ENCODE data around the gene GUCY2C.

Gene GUCY2C

GRCh38 chr12:14678547-14679150, 17.8 kb downstream of the GUCY2C start:
- Histone ChIP-seq H3K36me3 (ENCODE audit: control insufficient read depth, insufficient read depth, low read length) (no peaks in the 10 kb centered on the region), H3K9ac (ENCODE audit: low read length) (no peak overlapping the region), H3K9me3 (ENCODE audit: control insufficient read depth, low read length) (no peaks in the 10 kb centered on the region), H3K4me3 (ENCODE audit: low read length) (no peak overlapping the region), H3K27me3 (ENCODE audit: control insufficient read depth, insufficient read depth, low read length) (no peaks in the 10 kb centered on the region), H3K4me1 (ENCODE audit: control insufficient read depth, insufficient read depth, low read length) (peaks cover 4% of the 10 kb centered on the region)

GRCh38 chr12:14668591-14668990, 27.8 kb downstream of the GUCY2C start:
- no peak overlapping the region for H3K9ac ChIP-seq (ENCODE audit: low read length)
- no peaks in the 10 kb centered on the region for H3K36me3 ChIP-seq (ENCODE audit: control insufficient read depth, insufficient read depth, low read length)
- no peak overlapping the region for H3K4me3 ChIP-seq (ENCODE audit: low read length)
- no peaks in the 10 kb centered on the region for H3K27me3 ChIP-seq (ENCODE audit: control insufficient read depth, insufficient read depth, low read length)
- no peaks in the 10 kb centered on the region for H3K4me1 ChIP-seq (ENCODE audit: control insufficient read depth, insufficient read depth, low read length)
- no peaks in the 10 kb centered on the region for H3K9me3 ChIP-seq (ENCODE audit: control insufficient read depth, low read length)

GRCh38 chr12:14665354-14666348, 30.7 kb downstream of the GUCY2C start:
- no peaks in the 10 kb centered on the region for H3K9me3 ChIP-seq (ENCODE audit: control insufficient read depth, low read length)
- H3K36me3 ChIP-seq (ENCODE audit: control insufficient read depth, insufficient read depth, low read length): no peaks in the 10 kb centered on the region
- H3K4me3 ChIP-seq (ENCODE audit: low read length): no peak overlapping the region
- no peaks in the 10 kb centered on the region for H3K27me3 ChIP-seq (ENCODE audit: control insufficient read depth, insufficient read depth, low read length)
- H3K4me1 ChIP-seq (ENCODE audit: control insufficient read depth, insufficient read depth, low read length): no peaks in the 10 kb centered on the region
- no peak overlapping the region for H3K9ac ChIP-seq (ENCODE audit: low read length)

- no peak overlapping the region for H3K4me3 ChIP-seq (ENCODE audit: low read length)
- no peak overlapping the region for H3K9ac ChIP-seq (ENCODE audit: low read length)
- H3K9me3 ChIP-seq (ENCODE audit: control insufficient read depth, low read length): no peaks in the 10 kb centered on the region
- H3K4me1 ChIP-seq (ENCODE audit: control insufficient read depth, insufficient read depth, low read length): no peaks in the 10 kb centered on the region
- no peaks in the 10 kb centered on the region for H3K27me3 ChIP-seq (ENCODE audit: control insufficient read depth, insufficient read depth, low read length)
- H3K36me3 ChIP-seq (ENCODE audit: control insufficient read depth, insufficient read depth, low read length): no peaks in the 10 kb centered on the region
These were observed 31.9 kb downstream of the GUCY2C start for GRCh38 chr12:14664434-14665023.

- Histone ChIP-seq H3K4me3 (ENCODE audit: low read length) (no peak overlapping the region), H3K4me1 (ENCODE audit: control insufficient read depth, insufficient read depth, low read length) (no peaks in the 10 kb centered on the region), H3K36me3 (ENCODE audit: control insufficient read depth, insufficient read depth, low read length) (no peaks in the 10 kb centered on the region), H3K9me3 (ENCODE audit: control insufficient read depth, low read length) (no peaks in the 10 kb centered on the region), H3K27me3 (ENCODE audit: control insufficient read depth, insufficient read depth, low read length) (no peaks in the 10 kb centered on the region), H3K9ac (ENCODE audit: low read length) (no peak overlapping the region)
These were observed 33.4 kb downstream of the GUCY2C start for GRCh38 chr12:14663002-14663401.

- Histone ChIP-seq H3K9me3 (ENCODE audit: control insufficient read depth, low read length) (no peaks in the 10 kb centered on the region), H3K4me3 (ENCODE audit: low read length) (no peak overlapping the region), H3K4me1 (ENCODE audit: control insufficient read depth, insufficient read depth, low read length) (no peaks in the 10 kb centered on the region), H3K36me3 (ENCODE audit: control insufficient read depth, insufficient read depth, low read length) (no peaks in the 10 kb centered on the region), H3K27me3 (ENCODE audit: control insufficient read depth, insufficient read depth, low read length) (no peaks in the 10 kb centered on the region), H3K9ac (ENCODE audit: low read length) (no peak overlapping the region)
These were observed 39.6 kb downstream of the GUCY2C start for GRCh38 chr12:14656846-14657245.

- Histone ChIP-seq H3K4me1 (ENCODE audit: control insufficient read depth, insufficient read depth, low read length) (no peaks in the 10 kb centered on the region), H3K27me3 (ENCODE audit: control insufficient read depth, insufficient read depth, low read length) (no peaks in the 10 kb centered on the region), H3K9me3 (ENCODE audit: control insufficient read depth, low read length) (no peaks in the 10 kb centered on the region), H3K9ac (ENCODE audit: low read length) (no peak overlapping the region), H3K4me3 (ENCODE audit: low read length) (no peak overlapping the region), H3K36me3 (ENCODE audit: control insufficient read depth, insufficient read depth, low read length) (no peaks in the 10 kb centered on the region)
These were observed 41.1 kb downstream of the GUCY2C start for GRCh38 chr12:14655284-14655683.

GRCh38 chr12:14654842-14655241, 41.6 kb downstream of the GUCY2C start:
- no peak overlapping the region for H3K4me3 ChIP-seq (ENCODE audit: low read length)
- no peaks in the 10 kb centered on the region for H3K36me3 ChIP-seq (ENCODE audit: control insufficient read depth, insufficient read depth, low read length)
- H3K27me3 ChIP-seq (ENCODE audit: control insufficient read depth, insufficient read depth, low read length): no peaks in the 10 kb centered on the region
- H3K9ac ChIP-seq (ENCODE audit: low read length): no peak overlapping the region
- no peaks in the 10 kb centered on the region for H3K4me1 ChIP-seq (ENCODE audit: control insufficient read depth, insufficient read depth, low read length)
- H3K9me3 ChIP-seq (ENCODE audit: control insufficient read depth, low read length): no peaks in the 10 kb centered on the region

- Histone ChIP-seq H3K4me1 (ENCODE audit: control insufficient read depth, insufficient read depth, low read length) (no peaks in the 10 kb centered on the region), H3K27me3 (ENCODE audit: control insufficient read depth, insufficient read depth, low read length) (no peaks in the 10 kb centered on the region), H3K4me3 (ENCODE audit: low read length) (no peak overlapping the region), H3K36me3 (ENCODE audit: control insufficient read depth, insufficient read depth, low read length) (no peaks in the 10 kb centered on the region), H3K9ac (ENCODE audit: low read length) (no peak overlapping the region), H3K9me3 (ENCODE audit: control insufficient read depth, low read length) (no peaks in the 10 kb centered on the region)
These were observed 42.0 kb downstream of the GUCY2C start for GRCh38 chr12:14654416-14654815.

GRCh38 chr12:14652483-14652882, 43.9 kb downstream of the GUCY2C start:
- H3K9ac ChIP-seq (ENCODE audit: low read length): no peak overlapping the region
- no peaks in the 10 kb centered on the region for H3K9me3 ChIP-seq (ENCODE audit: control insufficient read depth, low read length)
- no peaks in the 10 kb centered on the region for H3K4me1 ChIP-seq (ENCODE audit: control insufficient read depth, insufficient read depth, low read length)
- H3K4me3 ChIP-seq (ENCODE audit: low read length): no peak overlapping the region
- no peaks in the 10 kb centered on the region for H3K36me3 ChIP-seq (ENCODE audit: control insufficient read depth, insufficient read depth, low read length)
- no peaks in the 10 kb centered on the region for H3K27me3 ChIP-seq (ENCODE audit: control insufficient read depth, insufficient read depth, low read length)

- no peak overlapping the region for H3K9ac ChIP-seq (ENCODE audit: low read length)
- no peaks in the 10 kb centered on the region for H3K36me3 ChIP-seq (ENCODE audit: control insufficient read depth, insufficient read depth, low read length)
- H3K27me3 ChIP-seq (ENCODE audit: control insufficient read depth, insufficient read depth, low read length): no peaks in the 10 kb centered on the region
- H3K4me3 ChIP-seq (ENCODE audit: low read length): no peak overlapping the region
- H3K4me1 ChIP-seq (ENCODE audit: control insufficient read depth, insufficient read depth, low read length): no peaks in the 10 kb centered on the region
- H3K9me3 ChIP-seq (ENCODE audit: control insufficient read depth, low read length): no peaks in the 10 kb centered on the region
These were observed 45.0 kb downstream of the GUCY2C start for GRCh38 chr12:14651371-14651770.

- Histone ChIP-seq H3K4me3 (ENCODE audit: low read length) (no peak overlapping the region), H3K36me3 (ENCODE audit: control insufficient read depth, insufficient read depth, low read length) (no peaks in the 10 kb centered on the region), H3K9ac (ENCODE audit: low read length) (no peak overlapping the region), H3K4me1 (ENCODE audit: control insufficient read depth, insufficient read depth, low read length) (no peaks in the 10 kb centered on the region), H3K9me3 (ENCODE audit: control insufficient read depth, low read length) (no peaks in the 10 kb centered on the region), H3K27me3 (ENCODE audit: control insufficient read depth, insufficient read depth, low read length) (no peaks in the 10 kb centered on the region)
These were observed 45.6 kb downstream of the GUCY2C start for GRCh38 chr12:14650789-14651188.
